HG03342 (cell line): ENCODE results near the gene GREM2.

Source experiments
- ATAC-seq: cut with Tn5 transposase; IDR thresholded peaks from one replicate; pipeline ENCODE4 v1.9.1; 2021; ENCODE audit warnings: mild to moderate bottlenecking, moderate library complexity; ENCODE audit not compliant: unreplicated experiment

Gene GREM2

DNA sequence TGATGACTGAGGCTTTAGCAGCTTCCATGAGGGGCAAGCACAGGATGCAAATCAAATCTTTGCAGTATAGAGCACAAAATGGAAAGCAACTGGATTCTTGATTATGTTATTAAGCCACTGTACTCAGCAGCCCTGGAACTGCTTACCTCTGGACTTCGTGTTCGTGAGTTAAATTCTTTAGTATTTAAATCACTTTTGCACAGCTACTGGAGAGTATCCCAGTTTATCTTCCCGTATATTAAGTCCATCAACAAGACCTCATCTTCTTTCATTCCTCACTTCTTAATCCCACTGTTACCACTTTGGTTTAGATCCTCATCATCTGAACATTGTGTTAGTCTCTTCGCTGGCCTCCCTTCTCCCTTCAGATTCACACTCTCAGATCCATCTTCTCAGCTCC lies 108.9 kb downstream of the GREM2 start:
- ATAC-seq, result no peak

DNA sequence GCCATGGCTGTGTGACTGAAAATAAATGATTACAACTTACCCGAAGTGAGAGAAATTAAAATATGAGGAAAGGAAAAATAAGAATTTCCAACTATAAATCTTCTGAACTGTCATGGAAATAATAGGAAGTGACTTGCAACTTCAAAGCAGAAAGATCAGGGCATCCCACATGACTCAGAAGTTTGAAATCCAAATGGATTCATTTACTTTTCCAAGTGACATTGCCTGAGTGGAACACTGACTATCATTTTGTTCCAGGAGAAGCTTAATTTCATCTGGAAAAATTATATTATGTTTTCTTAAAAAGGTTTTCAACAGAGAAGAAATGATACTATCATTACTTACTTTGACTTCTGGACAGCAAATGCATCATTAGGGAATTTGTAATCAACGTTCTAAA lies 110.8 kb downstream of the GREM2 start:
- no peak for ATAC-seq

DNA sequence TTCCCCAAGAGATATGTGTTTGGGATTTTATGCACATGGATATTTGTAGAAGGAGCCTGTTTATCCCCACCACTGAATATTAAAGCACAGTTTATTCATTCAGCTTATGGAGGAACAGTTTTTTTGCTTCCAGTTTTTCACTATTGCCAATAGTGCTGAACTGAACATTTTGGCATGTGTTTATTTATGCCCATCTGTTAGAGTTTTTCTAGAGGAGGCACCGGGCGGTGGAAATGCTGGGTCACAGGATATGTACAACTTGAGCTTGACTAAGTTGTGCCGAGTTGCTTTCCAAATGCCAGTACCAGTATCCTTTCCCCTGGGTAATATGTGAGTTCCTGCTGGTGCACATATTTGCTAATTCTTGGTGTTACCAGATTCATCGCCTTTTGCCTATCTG lies 111.3 kb downstream of the GREM2 start:
- ATAC-seq, result no peak

DNA sequence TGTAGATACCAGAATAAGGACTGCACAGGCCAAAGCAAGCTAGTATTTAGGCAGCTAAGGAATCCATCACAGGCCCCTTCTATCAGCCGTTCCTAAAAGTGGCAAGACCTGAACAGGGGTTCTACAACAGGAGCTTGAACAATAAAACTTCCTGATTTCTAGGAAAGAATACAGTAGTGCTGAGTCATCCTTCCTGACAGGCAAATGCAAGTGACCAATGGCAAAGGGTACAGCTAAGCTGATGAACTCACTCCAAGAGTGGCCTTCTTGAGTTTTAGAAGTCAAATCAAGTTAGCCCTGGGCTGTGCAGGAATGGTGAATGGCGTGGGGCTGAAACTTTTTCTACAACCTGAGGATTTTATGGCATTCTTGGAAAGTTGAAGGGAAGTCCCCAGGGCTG lies 112.9 kb downstream of the GREM2 start:
- ATAC-seq, result no peak

DNA sequence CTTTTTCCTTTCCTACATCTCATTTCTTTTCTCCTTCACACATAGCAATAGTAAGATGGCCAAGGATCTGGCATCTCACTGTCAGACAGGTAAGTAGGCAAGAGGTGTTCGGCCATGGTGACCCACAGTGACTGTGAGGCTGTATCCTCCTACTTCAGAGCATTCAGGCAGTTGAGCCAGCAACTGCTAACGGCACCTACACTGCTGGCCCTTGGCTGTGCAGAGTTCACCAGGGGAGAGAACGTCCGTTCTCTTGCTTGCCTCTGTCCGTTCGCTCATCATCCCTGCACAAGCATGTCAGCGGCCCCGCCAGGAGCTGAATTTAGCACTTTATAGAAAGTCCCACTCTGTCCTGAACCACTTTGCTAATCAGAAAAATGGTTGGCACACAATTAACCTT lies 113.6 kb downstream of the GREM2 start:
- no peak for ATAC-seq

DNA sequence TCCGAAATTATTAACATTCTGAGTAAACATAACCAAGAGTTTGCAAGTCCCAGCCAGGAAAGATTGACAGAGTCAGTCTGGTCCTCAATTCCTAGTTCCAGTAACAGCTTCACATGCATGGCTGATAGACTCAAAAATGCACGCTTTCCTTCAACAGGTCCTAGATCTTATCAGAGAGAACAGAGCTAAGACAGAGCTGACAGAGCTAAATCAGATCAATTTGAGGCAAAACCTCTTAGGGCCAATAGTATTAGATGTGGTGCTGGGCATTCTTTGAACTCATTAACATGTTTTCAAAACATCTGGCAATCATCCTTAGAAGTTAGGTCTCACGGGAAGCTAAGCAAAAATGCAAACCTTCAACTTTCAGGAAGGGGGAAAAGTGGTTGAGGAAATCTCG lies 114.0 kb downstream of the GREM2 start:
- no peak for ATAC-seq

DNA sequence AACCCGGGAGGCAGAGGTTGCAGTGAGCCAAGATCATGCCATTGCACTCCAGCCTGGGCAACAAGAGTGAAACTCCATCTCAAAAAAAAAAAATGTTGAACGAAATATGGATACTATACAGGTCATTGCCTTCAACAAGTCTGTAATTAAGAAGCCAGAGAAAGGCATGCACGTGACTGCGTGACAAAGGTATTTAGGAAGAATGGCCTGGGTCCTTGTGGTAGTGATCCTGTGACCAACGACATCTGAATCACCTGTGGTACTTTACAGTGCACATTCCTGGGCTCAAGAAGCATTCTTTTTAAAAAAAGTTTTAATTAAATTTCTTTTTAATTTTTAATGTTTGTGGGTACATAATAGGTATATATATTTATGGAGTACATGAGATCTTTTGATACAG lies 115.0 kb downstream of the GREM2 start:
- no peak for ATAC-seq

DNA sequence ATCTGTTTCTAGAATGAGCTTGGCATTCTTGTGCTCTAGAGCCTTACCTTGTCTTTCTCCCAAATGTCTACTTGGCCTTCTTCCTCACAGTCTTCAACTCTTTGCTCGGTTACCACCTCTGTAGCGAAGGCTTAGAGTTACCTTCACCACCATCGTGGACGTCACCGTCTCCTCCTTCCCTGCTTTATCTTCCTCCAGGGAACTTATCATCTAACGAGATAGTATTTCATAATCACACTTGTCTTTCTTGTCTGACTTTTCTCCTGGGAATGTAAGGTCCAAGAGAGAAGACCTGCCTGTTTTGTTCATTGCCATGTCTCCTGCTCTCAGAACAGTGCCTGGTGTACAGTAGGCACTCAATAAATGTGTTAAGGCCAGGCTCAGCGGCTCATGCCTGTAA lies 115.6 kb downstream of the GREM2 start:
- ATAC-seq, result no peak

DNA sequence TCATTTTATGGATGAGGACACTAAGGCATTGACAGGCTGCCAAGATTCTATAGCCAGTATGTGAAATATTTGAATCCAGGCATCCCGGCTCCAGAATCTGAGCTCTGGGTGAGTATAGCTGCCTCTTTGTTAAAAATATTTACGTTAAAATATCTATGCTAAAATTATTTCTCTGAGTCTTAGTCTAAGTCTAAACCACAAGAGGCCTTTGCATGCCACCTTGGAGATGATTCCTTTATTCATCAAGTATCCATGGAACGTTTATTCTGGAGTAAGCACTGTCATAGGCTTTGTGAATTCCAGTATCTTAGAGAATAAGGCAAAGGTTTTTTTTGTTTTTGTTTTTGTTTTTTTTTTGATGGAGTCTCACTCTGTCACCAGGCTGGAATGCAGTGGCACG lies 116.4 kb downstream of the GREM2 start:
- no peak for ATAC-seq

DNA sequence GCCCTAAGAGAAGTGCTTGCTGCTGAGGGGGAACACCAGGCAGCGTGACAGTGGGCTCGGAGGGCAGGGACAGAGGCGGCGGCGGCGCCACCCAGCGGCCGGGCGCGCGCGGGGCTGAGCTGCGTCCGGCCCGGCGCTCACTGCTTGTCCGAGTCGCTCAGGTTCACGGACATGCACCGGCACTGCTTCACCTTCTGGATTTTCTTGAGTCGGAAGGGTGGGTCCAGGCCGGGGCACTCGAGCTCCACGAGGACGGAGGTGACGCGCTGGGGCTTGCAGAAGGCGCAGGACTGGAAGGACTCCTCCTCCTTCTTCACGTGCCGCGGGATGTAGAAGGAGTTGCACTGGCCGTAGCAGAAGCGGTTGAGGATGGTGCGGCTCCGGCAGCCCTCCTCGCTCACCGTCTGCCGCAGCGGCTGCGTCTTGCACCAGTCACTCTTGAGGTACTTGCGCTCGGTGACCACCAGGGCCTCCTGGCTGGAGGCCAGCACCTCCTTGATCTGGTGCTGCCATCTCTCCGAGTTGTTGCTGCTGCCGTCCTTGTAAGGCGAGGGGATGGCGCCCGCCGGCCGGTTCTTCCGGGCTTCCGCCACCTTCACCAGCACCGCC lies 119.0 kb downstream of the GREM2 start:
- no peak for ATAC-seq

DNA sequence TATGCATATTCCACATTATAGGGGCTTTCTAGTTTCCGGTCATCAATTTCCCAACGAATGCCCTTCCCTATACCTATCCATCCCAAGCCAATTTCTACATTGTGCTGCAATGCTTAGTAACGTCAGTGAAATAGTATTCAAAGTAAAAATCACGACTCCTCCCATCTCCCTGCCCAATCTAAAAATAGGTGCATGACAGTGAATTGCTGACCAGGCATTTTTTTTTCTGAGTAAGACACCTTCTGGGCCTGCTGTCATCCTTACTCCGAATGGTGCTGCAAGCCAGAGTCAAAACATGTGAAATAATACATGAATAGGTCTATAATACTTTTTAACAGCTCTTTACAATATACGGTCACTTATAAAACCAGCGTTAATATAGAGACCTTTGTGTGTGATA lies 120.2 kb downstream of the GREM2 start:
- ATAC-seq, result no peak

DNA sequence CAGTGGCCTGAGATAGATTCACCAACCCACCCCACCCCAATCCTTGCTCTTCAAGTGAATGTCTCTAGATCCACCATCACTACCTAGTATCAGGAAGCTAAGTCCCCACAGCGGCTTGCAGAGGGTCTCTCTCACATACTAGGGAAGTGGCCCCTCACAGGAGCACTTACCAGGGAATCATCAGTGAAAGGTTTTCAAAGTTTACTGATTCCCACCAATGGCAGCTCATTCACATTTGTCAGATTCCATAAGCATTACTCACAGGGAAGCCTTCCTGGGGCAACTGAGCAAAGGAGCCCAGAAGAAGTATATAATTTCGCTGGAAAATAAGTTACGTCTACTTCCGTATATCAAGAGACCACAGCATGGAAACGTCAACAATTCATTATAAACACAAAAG lies 120.8 kb downstream of the GREM2 start:
- ATAC-seq, result no peak

DNA sequence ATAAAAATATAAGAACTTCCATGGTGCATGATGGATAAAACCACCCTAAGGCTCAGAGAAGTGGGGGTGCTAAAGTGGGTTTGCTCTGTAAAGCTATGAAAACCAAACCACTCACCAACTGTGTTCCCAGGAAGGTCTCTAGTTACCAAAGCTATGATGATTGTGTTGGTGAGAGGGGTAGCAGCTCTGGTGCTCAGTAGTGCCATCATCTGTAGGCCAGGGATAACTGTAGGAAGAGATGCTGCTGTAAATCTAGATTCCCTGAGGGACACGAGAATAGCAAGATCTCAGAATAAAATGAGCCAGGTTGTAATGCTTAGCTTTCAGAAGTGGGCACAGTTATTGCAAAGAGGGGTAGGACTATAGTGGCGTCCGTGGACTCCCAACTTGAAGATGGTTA lies 124.5 kb downstream of the GREM2 start:
- no peak for ATAC-seq

DNA sequence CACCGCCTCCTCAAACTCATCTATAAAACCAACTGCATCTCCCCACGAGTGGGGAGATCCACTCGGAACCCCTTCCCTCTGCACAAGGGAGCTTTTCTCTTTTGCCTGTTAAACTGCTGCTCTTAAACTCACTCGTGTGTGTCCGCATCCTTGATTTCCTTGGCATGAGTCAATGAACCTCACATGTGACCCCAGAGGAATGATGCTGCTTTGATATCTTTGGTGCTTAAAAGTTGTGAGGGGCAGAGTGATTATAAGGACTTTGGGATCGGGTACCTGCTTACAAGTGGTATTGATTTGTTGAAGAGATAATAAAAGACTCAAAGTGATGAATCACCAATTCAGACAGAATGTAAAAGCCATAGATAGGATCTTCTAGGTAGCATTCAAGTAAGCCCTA lies 125.3 kb downstream of the GREM2 start:
- no peak for ATAC-seq

DNA sequence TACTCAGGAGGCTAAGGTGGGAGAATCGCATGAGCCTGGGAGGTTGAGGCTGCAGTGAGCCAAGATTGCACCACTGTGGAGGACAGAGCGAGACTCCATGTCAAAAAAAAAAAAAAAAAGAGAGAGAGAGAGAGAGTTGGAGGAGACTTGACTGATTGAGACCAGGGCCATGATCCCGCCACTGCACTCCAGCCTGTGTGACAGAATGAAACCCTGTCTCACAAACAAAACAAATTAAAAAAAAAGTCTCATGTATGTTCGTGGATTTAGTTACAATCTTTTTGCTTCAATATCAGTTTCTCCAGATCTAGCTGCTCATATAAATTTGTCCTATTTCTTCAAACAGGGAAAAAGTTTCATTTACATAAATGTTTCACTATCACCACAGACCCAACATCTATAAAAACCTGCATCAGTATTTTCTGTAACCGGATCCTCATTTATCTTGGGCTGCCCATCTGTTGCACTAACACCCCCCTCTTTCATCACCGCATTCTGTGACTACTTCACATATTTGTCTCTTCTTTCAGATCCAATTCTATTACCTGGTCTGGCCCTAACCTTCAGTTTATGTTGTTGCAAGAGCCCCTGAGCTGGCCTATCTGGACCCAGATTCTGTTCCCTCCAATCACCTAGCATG lies 127.0 kb downstream of the GREM2 start:
- ATAC-seq, result no peak

DNA sequence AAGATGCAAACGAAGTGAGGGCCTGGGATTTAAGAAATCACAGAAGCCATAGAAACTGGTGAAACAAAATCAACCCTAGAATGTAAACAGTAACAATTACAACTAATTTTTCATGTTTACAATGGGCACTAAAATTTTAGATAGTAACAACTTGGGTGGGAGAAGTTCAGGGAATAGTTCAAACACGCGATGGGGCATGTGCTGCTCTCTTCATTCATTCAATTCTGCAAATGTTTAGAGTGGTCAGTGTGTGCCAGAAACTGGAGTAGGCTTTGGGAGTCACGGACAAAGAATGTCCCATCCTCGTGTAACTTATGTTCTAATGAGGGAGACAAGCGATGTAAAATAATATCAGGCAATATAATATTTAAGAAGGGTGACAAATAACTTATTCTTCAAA lies 133.4 kb downstream of the GREM2 start:
- no peak for ATAC-seq

DNA sequence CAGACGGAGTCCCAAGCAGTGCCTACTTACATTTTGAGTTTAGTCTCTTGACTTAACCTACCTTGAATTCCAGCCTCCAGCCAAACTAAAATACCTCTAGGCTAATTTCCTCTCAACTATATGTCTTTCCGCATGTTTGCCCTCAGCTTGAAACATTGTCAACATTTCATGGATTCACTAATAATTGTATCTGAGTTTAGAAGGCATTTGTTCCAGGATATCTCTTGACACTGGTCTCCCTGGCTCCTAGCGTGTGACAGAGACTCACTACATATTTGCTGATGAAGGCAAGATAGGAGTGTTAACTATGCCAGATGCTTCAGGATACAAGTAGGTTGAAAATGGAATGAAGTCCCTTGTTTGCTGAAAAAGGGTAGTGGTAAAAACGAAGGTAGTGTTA lies 136.1 kb downstream of the GREM2 start:
- no peak for ATAC-seq

DNA sequence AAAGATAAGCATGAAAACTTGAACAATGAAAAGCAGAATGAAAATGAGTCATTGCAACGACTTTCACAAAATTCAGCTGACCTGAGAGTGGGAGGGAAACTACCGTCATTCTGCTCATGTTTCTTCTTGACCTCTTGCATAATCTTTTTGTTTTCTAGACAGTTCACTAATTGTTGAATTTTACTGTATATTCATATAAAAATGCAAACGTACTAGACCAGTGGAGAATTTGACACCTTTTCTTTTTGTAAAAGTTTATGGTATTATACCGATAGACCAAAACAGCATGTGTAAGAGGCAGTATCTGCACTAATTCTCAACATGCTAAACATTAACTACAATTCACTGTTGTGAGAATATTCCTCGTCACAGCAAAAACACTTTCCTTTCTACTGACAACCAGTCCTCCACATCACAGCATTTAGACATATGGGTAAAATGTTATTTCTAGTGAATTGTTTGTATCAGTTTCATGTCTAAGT lies 137.8 kb downstream of the GREM2 start:
- peak; percentile 55 for ATAC-seq

DNA sequence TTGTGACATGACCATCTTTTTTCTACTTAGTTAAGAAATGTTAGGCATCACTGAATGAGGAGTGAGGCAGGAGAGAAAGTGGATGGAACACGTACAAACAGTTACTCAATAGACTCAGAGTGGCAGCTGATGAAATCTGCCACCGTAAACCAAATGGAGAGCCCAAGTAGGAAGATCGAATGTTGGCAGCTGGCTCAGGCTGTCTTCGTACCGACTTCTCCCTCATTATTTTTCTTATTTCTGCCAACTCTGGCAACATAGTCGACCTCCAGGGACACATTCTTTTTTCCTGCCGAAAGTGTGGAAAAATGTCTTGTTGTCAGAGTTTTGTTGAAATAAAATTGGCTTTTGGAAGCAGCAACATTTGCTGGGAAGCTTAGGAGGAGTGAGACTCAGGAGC lies 143.3 kb downstream of the GREM2 start:
- ATAC-seq, result no peak

DNA sequence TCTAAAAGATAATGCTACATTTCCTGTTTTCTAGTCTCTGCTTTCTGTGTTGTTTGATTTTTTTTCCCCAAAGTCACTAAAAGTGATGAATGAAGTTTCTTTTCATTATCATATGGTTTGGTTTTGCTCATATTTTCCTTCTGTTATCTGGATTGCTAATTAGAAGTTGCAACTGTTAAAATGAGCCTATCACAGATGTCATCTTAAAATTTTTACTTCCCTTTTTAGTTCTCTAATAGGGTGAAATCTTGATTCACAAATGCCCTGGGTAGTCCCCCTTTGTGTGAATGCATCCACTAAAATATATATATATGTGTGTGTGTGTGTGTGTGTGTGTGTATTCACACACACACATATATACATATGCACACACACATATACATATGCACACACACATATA lies 144.1 kb downstream of the GREM2 start:
- ATAC-seq, result no peak

DNA sequence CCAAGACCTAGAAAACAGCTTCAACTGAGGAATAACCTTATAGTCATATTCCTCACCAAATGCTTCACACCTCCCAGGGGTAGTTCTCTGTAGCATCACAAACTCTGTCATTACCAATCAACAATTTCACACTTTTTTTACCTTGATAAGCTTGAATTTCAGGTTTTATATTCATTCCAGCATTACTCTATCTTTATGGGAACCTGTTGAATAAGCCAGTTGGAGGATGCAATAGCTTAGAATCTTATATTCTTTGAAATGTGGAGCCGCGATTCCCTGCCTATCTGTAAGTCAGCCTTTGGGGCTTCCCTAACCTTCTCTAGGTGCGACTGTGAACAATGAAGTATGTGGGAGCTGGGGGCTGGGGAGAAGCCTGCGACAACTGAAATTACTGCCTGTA lies 145.4 kb downstream of the GREM2 start:
- ATAC-seq, result no peak

DNA sequence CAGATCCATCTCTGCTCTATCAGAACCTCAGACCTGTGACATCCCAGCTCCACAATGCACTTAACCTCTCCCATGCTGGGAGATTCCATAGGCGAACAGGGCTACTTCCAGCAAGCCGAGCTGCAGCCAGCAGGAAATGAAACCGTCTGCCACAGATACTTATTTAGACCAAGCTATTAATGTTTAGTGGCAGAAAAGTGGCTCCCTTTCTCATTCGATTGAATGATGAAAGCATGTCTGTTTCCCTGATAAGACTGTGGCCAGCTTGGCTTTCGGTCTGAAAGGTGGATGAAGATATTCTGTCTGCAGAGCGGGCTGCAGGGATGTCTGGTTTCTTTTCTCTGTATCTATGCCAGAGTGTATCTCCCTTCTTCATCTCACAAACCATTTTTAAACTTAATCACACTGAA lies 146.4 kb downstream of the GREM2 start:
- no peak for ATAC-seq

DNA sequence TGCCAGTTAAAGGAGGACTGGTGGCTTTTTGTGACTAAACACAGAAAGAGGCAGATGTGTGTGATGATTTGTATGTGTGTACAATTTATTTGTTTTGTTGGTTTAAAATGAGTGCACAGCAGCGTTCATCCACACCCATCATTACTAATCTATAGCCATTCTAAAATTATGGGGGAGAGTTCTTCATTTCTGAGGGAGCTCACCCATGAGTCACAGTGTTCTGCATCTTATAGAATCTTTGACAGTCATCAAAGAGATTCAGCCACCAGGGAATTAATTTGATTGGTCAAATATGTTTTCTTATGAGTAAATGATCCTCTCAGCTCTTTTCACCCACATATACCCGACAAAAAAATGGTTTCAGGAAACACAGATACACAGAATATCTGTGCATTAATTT lies 147.9 kb downstream of the GREM2 start:
- ATAC-seq, result no peak
